GM21529 (cell line): ENCODE results near the gene ZNF582.
"Not testable (repeated sequence)": the region's sequence is repeated elsewhere in the genome, so short reads cannot be mapped to it uniquely, and the experiment has no call there.

Source experiments
- ATAC-seq: cut with Tn5 transposase; IDR thresholded peaks from one replicate; pipeline ENCODE4 v1.9.1; 2021; ENCODE audit not compliant: unreplicated experiment

ZNF582 gene

GRCh38 chr19:56355517-56355916 is 37.8 kb downstream of the ZNF582 start:
- ATAC-seq: no peak

- ATAC-seq: no peak
Measured at GRCh38 chr19:56351208-56351607, 42.1 kb downstream of the ZNF582 start.

- no peak for ATAC-seq
Measured at GRCh38 chr19:56350416-56351045, 42.8 kb downstream of the ZNF582 start.

GRCh38 chr19:56348289-56348877 is 45.0 kb downstream of the ZNF582 start:
- ATAC-seq: no peak

DNA sequence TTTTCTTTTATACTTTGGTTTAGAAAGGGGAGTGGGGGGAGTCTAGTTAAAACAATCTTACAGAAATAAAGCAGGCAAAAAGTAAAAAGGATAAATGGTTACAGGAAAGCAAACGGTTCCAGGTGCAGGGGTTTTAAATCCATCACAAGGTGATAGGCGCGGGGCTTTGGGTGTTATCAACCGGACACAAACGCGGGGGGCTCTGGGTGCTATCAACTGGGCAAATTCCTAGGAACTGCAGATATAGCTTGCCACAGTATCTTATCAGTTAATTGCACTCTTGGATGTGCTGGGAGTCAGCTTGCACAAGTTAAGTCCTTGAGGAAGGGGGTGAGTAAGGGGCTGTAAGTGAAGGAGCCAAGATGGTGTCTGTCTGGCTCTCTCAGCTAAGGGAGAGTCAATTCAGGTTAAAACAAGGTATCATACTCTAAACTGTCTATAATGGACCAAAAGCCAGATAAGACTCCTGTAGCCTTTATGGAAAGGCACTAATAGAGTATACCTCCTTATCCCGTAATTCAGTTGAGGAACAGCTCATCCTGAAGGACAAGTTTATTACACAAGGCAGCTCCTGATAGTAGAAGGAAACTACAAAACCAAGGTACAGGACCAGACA is 46.1 kb downstream of the ZNF582 start:
- ATAC-seq: no peak

DNA sequence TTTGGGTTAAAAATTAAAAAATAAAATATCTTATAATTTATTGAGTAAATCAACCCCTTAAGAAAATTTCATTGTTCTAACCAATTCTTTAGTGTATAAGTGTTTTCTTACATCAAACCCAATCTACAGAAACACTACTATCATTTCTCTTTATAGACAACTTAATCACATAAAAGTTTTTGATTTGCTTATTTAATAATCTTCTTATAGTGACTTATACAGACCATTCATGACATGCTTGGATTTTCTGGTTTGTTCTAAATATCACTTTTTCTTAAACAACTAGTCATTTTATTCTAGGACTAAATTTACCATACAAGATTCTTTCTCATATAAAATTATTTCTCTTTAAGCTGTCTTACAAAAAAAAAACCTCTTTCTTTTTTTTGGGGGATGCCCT is 51.4 kb downstream of the ZNF582 start:
- no peak for ATAC-seq

GRCh38 chr19:56339031-56339430 is 54.3 kb downstream of the ZNF582 start:
- not testable (repeated sequence) for ATAC-seq

GRCh38 chr19:56337077-56337476 is 56.3 kb downstream of the ZNF582 start:
- ATAC-seq: not testable (repeated sequence)

GRCh38 chr19:56335371-56335770 is 58.0 kb downstream of the ZNF582 start:
- ATAC-seq: not testable (repeated sequence)

DNA sequence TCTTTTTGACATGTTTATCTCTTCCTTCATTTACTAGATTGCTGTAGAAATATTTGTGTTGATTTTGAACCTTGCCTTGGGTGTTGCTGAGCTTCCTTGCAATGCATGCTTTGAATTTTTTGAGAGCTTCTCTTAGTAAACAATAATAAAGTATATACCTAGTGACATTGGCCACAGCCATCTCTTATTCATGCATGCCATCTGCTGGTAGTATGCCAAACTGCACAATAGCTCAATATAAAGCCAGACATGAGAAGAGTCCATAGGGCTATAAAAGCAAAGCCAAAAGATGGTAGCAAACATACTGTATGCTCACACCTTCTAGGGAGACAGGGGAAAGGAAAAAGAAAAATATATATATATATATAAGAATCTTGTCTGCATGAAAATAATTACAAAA is 59.8 kb downstream of the ZNF582 start:
- ATAC-seq: no peak
